ENCODE data around the gene KYNU. TPM values are rescaled to one million over a fixed set of nuclear protein-coding genes. Genes with fewer than 3 reads are reported as not detected.
A peak's percentile ranks its signal among the peaks of the same experiment; 100 is the strongest.

The KYNU gene
- total and polyA plus RNA-seq, 9 of the 15 experiments (the other 6 are each of a cell fraction or from before 2014, with no cell fraction given), result 2.6 to 11.6 (median 7.2) TPM

DNA sequence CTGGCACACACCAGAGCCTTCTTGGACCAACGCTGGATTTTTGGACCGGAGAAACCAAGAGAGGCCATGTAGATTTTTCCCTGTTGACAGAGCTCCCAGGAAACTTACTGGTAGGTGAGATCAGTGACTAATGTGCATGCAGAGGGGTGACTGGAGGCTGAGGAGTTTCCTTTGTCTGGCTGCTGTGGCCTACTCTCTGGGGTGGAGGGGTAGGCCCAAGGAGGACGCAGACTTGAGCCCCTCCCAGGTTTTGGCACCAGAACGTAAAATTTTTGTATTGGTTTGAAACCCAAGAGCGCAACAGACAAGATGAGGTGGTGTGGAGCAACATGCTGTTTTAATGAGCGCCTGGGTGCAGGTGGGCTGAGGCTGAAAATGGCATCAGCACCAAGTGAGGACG lies 59.2 kb downstream of the KYNU start:
- Histone ChIP-seq H3K9me1 (ENCODE audit: control insufficient read depth, insufficient read depth, low read length) (no peaks in the 10 kb centered on the region), H3K27ac (ENCODE audit: extremely low read depth, low read depth, low read length) (peak overlapping the region; percentile 65), H3K4me1 (replicated peaks in 1 of 2; ENCODE audit: control insufficient read depth in 2 of 2, insufficient read depth in 2 of 2, low read length in 2 of 2) (no peaks in the 10 kb centered on the region; a peak in 1 of 5 replicates), H3K4me2 (ENCODE audit: insufficient read depth, low read length) (peak overlapping the region; percentile 67), H2AFZ (ENCODE audit: low read depth, low read length) (peak overlapping the region; percentile 35; the same call in 1 of the 2 replicates), H3K4me3 (peak overlapping the region; percentile 12; the same call in 1 of the 2 replicates), H4K20me1 (replicated peaks; ENCODE audit: control insufficient read depth, insufficient read depth, low read length) (no peaks in the 10 kb centered on the region), H3K79me2 (ENCODE audit: control insufficient read depth, insufficient read depth, low read length) (no peaks in the 10 kb centered on the region; the same call in 1 of the 3 replicates), H3K9ac (ENCODE audit: insufficient read depth in 1 of 2, low read depth in 2 of 2, low read length in 2 of 2) (peak overlapping the region in 1 of 2 experiments; percentile 49; a peak in 1 of 4 replicates), H3K36me3 (ENCODE audit: control insufficient read depth, insufficient read depth, low read length) (no peaks in the 10 kb centered on the region), H3K9me3 (replicated peaks; ENCODE audit: control insufficient read depth, insufficient read depth, low read depth, low read length) (no peaks in the 10 kb centered on the region), H3K27me3 (ENCODE audit: control insufficient read depth in 2 of 2, insufficient read depth in 2 of 2, low read length in 2 of 2) (no peaks in the 10 kb centered on the region)
- ATAC-seq (peak; percentile 41), DNase-seq (ENCODE audit: extremely low read depth in 1 of 4, low spot score in 3 of 4) (peak in 1 of 4 experiments; percentile 34), FAIRE-seq (no peak)
- 3% methylated on average over 7 of the region's 7 CpGs for WGBS (ENCODE audit: insufficient coverage, low coverage, missing lambda C conversion rate)
- ChIA-PET POLR2A (interaction anchor here (0.5 to 1.9 kb wide), 2 partner anchors 9 to 20 kb away, joined by 3 to 5 read pairs; no protein-coding TSS in a partner anchor), CTCF (ENCODE audit: low intra/inter-chr PET ratio) (no interaction called here)
- peak; percentile 11; the same call in 1 of the 2 replicates for TF ChIP-seq PHF8 (IDR thresholded peaks at IDR 0.05; ENCODE audit: borderline replicate concordance, low read length)
- TF ChIP-seq RBFOX2 (IDR thresholded peaks at IDR 0.05; ENCODE audit: low read depth, low read length), result 0 out of 2 replicates have a peak, but pooled peaks have one; percentile 18
- TF ChIP-seq CEBPG (CRISPR knock-in tag; IDR thresholded peaks at IDR 0.05), result no peak
- no peak for TF ChIP-seq CEBPG (tag; conservative IDR thresholded peaks at IDR 0.05 in 1 of 2, IDR thresholded peaks at IDR 0.05 in 1 of 2)
- TF ChIP-seq ZFX (CRISPR knock-in tag; IDR thresholded peaks at IDR 0.05), result peak; percentile 67
- BruUV-seq (replicated peaks), result no TSS peak
- intact Hi-C loops (cut with micrococcal nuclease), result no loop called here
- in situ Hi-C loops (cut with MboI), result no loop called here

DNA sequence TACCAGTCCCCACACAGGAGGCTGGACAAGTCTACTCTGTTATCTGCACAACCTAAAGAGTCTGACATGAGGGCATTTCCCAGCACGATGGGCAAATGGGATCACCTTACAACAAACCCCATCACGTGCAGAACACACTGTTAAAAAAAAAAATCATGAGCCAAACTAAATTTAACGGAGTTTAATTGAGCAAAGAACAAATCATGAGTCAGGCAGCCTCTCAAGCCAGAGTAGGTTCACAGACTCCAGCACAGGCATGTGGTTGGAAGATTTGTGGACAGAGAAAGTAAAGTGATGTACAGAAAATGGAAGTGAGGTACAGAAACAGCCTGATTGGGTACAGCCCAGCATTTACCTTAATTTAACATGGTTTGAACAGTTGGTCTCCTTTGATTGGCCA lies 59.9 kb downstream of the KYNU start:
- WGBS (ENCODE audit: insufficient coverage, low coverage, missing lambda C conversion rate), result 2% methylated on average over 3 of the region's 3 CpGs
- peak in 1 of 4 experiments; percentile 24 for DNase-seq (ENCODE audit: extremely low read depth in 1 of 4, low spot score in 3 of 4)
- Histone ChIP-seq H3K4me1 (replicated peaks in 1 of 2; ENCODE audit: control insufficient read depth in 2 of 2, insufficient read depth in 2 of 2, low read length in 2 of 2) (no peaks in the 10 kb centered on the region; a peak in 1 of 5 replicates), H3K36me3 (ENCODE audit: control insufficient read depth, insufficient read depth, low read length) (no peaks in the 10 kb centered on the region), H4K20me1 (replicated peaks; ENCODE audit: control insufficient read depth, insufficient read depth, low read length) (no peaks in the 10 kb centered on the region), H3K27ac (ENCODE audit: extremely low read depth, low read depth, low read length) (peak overlapping the region; percentile 14; the same call in 2 of the 3 replicates), H3K79me2 (ENCODE audit: control insufficient read depth, insufficient read depth, low read length) (no peaks in the 10 kb centered on the region; the same call in 1 of the 3 replicates), H2AFZ (ENCODE audit: low read depth, low read length) (no peak overlapping the region), H3K4me3 (no peak overlapping the region), H3K9me3 (replicated peaks; ENCODE audit: control insufficient read depth, insufficient read depth, low read depth, low read length) (no peaks in the 10 kb centered on the region), H3K9ac (ENCODE audit: insufficient read depth in 1 of 2, low read depth in 2 of 2, low read length in 2 of 2) (peak overlapping the region in 1 of 2 experiments; percentile 49; a peak in 1 of 4 replicates), H3K27me3 (ENCODE audit: control insufficient read depth in 2 of 2, insufficient read depth in 2 of 2, low read length in 2 of 2) (no peaks in the 10 kb centered on the region), H3K4me2 (ENCODE audit: insufficient read depth, low read length) (peak overlapping the region; percentile 67), H3K9me1 (ENCODE audit: control insufficient read depth, insufficient read depth, low read length) (no peaks in the 10 kb centered on the region)
- CTCF ChIA-PET (ENCODE audit: low intra/inter-chr PET ratio), result no interaction called here
- peak; percentile 44 for ATAC-seq
- BruUV-seq (replicated peaks), result no TSS peak
- POLR2A ChIA-PET, result interaction anchor here (0.5 to 1.9 kb wide), 2 partner anchors 10 to 19 kb away, joined by 3 to 5 read pairs; no protein-coding TSS in a partner anchor
- in situ Hi-C loops (cut with MboI) (no loop called here), intact Hi-C loops (cut with micrococcal nuclease) (no loop called here)
- peak; percentile 23 for FAIRE-seq
- TF ChIP-seq, protein P1, sequence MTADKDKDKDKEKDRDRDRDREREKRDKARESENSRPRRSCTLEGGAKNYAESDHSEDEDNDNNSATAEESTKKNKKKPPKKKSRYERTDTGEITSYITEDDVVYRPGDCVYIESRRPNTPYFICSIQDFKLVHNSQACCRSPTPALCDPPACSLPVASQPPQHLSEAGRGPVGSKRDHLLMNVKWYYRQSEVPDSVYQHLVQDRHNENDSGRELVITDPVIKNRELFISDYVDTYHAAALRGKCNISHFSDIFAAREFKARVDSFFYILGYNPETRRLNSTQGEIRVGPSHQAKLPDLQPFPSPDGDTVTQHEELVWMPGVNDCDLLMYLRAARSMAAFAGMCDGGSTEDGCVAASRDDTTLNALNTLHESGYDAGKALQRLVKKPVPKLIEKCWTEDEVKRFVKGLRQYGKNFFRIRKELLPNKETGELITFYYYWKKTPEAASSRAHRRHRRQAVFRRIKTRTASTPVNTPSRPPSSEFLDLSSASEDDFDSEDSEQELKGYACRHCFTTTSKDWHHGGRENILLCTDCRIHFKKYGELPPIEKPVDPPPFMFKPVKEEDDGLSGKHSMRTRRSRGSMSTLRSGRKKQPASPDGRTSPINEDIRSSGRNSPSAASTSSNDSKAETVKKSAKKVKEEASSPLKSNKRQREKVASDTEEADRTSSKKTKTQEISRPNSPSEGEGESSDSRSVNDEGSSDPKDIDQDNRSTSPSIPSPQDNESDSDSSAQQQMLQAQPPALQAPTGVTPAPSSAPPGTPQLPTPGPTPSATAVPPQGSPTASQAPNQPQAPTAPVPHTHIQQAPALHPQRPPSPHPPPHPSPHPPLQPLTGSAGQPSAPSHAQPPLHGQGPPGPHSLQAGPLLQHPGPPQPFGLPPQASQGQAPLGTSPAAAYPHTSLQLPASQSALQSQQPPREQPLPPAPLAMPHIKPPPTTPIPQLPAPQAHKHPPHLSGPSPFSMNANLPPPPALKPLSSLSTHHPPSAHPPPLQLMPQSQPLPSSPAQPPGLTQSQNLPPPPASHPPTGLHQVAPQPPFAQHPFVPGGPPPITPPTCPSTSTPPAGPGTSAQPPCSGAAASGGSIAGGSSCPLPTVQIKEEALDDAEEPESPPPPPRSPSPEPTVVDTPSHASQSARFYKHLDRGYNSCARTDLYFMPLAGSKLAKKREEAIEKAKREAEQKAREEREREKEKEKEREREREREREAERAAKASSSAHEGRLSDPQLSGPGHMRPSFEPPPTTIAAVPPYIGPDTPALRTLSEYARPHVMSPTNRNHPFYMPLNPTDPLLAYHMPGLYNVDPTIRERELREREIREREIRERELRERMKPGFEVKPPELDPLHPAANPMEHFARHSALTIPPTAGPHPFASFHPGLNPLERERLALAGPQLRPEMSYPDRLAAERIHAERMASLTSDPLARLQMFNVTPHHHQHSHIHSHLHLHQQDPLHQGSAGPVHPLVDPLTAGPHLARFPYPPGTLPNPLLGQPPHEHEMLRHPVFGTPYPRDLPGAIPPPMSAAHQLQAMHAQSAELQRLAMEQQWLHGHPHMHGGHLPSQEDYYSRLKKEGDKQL (CRISPR knock-in tag; IDR thresholded peaks at IDR 0.05; ENCODE audit: borderline replicate concordance), result no peak
- TF ChIP-seq, protein P2, sequence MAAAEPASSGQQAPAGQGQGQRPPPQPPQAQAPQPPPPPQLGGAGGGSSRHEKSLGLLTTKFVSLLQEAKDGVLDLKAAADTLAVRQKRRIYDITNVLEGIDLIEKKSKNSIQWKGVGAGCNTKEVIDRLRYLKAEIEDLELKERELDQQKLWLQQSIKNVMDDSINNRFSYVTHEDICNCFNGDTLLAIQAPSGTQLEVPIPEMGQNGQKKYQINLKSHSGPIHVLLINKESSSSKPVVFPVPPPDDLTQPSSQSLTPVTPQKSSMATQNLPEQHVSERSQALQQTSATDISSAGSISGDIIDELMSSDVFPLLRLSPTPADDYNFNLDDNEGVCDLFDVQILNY (CRISPR knock-in tag; IDR thresholded peaks at IDR 0.05), result no peak
- TF ChIP-seq PHF21A (IDR thresholded peaks at IDR 0.05; ENCODE audit: borderline replicate concordance, low read depth), result no peak

All from K562 (cell line).